Stimulated activated CD4-positive, alpha-beta T cell treated with anti-CD3 and anti-CD28 coated beads, Interleukin-2, amount 100 ng/mL, for 48 hours (primary cell): ENCODE measurements around the gene DOCK11.
"Not testable (repeated sequence)": the region's sequence is repeated elsewhere in the genome, so short reads cannot be mapped to it uniquely, and the experiment has no call there.

Experiments used
- DNase-seq, 2 donors: peaks; one replicate each; pipeline ENCODE4 v3.0.0-alpha.2; 2020

DOCK11 gene

DNA sequence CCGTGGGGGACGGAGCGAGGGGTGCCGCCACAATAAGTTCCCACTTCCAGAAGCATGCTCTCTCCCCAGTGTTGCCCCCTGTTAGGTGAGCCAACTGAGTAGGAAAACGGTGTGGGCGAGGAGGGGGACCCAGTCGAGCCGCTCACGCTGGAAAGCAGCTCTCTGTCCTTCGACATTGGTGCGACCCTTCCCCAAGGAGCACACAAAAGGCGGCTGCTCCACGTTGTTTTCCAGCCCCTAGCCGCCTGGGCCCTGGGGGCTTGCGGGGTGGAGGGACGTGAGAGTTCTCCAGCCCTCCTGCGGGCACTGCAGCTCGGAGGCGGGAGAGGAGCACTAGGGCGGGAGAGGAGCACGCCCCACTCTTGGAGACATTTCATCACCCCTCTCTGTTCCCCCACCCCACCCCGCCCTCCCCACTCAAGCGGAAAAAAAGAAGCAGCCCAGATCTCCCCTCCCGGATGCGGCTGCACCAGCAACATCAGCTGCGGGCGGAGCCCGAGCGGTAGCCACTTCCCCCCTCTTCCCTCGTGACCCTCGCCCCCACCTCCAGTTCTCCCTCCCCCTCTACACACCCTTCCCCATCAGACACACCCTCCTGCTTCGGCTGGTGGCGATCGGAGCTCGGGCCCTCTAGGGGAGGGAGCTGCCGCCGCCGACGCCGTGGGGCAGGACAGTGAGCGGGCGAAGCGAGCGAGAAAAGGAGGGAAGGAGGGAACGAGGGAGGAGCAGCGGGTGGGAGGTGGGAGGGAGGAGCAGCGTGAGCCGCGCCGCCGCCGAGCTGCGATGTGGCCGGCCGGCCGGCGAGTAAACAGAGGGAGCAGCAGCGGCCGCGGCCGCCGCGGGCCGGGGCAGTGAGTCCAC lies at the start of gene DOCK11:
Gene DOCK11 (plus strand): TSS at position 755 of the 861 bp plus-strand sequence. CDS start 157 bp downstream, outside the sequence.
- DNase-seq, result peak; percentile 56 to 57

DNA sequence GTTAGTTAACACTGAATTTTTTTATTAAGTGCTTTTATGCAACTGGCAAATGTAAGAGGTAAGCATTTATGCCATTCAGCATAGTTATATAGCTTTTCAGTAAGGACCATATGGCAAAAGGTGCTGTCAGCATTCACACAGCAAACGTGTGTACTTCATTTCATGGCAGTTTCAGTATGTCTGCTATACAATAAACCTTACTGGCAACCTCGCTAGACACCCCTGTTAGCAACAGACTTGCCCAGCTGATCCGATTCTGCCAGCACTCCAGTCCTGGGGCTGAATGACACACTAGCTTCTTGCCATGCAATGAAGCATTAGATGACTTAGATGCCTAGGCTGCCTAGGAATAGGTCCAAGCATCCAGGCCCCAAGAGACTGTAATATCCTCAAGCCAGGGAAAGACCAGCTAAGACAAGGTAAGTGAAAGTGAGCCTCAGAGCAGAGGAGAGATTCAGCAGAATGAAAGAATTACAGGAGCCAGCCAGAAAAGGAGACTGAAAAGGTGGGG lies 47.3 kb upstream of the DOCK11 start:
- no peak for DNase-seq

DNA sequence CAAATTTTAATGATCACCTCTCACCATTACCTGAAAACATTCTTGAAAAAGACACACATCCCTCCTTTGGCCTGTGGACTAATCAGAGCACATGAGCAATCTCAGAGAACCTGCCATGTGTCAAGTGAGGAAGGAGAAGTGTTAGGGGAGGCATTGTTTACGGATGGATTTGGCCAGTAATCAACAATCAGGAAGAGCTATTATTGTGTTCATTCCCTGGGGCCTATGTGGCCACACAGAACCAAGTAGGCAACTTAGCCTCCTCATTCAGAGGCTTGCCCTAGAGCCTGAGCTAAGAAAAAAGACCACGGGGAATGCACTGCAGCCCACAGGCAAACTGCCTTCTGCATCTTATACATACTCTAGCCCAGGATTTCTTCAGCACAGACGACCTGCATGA lies 40.6 kb upstream of the DOCK11 start:
- DNase-seq, result no peak

DNA sequence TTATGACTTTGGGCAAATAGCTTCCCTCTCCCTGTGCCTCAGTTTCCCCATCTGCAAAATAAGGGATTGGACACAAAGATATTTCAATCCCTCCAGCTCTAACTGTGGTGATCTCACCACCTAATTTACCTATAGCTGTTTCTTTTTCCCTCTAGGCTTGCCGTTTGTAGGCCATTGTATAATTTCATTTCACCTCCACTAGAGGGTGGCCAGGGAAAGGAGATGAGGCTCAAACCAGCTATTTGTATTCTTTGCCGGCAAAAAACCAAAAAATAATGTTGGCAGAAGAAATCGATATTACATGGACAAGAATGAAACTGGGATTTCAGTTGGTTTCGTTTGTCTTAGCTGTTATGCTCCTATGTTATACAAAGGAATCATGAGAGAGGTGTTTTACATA lies 36.1 kb upstream of the DOCK11 start:
- no peak for DNase-seq

DNA sequence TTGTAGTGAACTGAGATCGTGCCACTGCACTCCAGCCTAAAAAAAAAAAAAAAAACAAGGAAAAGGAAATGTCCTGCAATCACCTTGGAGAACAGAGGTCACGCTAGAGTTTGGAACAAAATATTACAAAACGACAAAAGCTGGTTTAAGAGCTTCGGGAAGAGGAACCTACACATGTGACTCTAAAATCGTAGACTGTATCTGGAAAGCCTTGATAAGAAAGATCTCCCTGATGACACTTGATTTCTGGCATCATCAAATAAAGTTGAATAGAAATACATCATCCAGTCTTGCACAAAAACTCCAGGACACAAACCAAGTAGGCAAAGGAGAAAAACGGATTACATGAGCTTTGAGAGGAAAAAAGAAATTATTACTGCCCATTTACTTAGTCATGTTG lies 31.1 kb upstream of the DOCK11 start:
- no peak for DNase-seq

DNA sequence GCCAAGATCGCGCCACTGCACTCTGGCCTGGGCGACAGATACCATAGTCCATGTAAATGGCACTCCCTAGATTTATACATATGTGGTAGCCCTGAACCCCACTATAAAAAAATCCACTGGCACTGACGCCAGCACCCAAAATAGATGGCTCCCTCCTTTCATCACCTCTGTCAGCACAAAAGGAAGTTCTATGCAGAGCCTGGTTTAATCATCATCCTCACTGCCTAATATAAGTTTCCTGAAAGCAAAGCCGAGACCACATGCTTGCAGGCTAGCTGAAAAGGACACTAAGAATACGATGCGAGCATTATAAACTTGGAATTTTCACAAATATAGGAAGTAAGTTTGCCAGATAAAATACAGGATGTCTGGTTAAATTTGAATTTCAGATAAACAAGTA lies 27.5 kb upstream of the DOCK11 start:
- DNase-seq, result no peak

DNA sequence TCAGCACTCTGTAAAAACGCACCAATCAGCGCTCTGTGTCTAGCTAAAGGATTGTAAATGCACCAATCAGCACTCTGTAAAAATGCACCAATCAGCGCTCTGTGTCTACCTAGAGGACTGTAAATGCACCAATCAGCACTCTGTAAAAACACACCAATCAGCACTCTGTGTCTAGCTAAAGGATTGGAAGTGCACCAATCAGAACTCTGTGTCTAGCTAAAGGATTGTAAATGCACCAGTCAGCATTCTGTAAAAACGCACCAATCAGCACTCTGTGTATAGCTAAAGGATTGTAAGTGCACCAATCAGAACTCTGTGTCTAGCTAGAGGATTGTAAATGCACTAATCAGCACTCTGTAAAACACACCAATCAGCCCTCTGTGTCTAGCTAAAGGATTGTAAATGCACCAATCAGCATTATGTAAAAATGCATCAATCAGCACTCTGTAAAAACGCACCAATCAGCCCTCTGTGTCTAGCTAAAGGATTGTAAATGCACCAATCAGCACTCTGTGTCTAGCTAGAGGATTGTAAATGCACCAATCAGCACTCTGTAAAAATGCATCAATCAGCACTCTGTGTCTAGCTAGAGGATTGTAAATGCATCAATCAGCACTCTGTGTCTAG lies 24.8 kb upstream of the DOCK11 start:
- not testable (repeated sequence) for DNase-seq

DNA sequence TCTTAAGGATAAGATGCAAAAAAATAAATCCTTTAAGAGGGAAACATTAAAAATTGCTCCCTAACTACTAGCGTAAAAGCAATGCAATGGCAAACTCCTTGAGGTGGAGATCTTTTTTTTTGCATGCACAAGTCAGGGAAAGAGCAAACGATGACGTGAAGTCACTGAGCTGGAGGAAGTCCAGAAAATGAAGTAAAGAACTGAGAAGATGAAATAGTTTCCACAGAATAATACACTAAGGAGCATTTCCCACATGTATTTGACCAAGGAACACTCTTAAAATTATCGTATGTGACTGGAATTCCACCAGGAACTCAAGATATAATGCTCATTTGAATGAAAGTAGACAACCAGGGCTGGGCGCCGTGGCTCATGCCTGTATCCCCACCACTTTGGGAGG lies 21.0 kb upstream of the DOCK11 start:
- no peak for DNase-seq

DNA sequence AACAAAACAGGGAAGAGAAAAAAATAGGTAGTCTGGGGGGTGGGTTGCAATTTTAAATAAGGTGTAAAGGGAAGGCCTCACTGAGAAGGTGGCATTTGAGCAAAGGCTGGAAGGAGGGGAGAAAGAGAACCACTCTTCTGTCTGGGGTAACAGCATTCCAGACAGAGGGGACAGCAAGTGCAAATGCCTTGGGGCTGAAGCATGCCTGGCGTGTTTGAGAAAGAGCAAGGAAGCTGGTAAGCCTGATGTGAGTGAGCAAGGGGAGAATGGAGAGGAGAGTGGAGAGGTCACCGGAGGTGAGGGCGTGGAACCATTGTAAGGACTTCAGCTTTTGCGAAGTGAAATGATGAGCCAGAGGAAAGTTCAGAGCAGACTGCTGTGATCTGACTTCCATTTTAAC lies 19.7 kb upstream of the DOCK11 start:
- no peak for DNase-seq

DNA sequence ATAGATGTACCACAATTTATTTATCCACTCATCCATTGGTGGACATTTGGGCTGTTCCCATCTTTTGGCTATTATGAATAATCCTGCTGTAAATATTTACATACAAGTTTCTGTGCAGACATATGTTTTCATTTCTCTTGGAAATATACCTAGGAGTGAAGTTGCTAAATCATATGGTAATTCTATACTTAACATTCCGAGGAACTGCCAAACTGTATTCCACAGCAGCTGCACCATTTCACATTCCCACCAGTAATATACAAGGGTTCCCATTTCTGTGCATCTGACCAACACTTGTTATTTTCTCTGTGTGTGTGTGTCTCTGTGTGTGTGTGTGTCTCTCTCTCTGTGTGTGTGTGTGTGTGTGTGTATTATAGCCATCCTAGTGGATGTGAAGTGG lies 15.4 kb upstream of the DOCK11 start:
- DNase-seq, result no peak

DNA sequence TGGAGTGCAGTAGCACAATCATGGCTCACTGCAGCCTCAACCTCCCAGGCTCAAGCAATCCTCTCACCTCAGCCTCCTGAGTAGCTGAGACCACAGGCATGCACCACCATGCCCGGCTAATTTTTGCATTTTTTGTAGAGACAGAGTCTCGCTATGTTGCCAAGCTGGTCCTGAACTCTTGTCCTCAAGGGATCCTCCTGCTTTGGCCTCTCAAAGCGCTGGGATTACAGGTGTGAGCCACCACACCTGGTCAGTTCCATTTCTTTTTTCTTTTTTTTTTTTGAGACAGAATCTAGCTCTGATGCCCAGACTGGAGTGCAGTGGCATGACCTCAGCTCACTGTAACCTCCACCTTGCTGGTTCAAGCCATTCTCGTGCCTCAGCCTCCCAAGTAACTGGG lies 13.2 kb upstream of the DOCK11 start:
- DNase-seq, result not testable (repeated sequence)

DNA sequence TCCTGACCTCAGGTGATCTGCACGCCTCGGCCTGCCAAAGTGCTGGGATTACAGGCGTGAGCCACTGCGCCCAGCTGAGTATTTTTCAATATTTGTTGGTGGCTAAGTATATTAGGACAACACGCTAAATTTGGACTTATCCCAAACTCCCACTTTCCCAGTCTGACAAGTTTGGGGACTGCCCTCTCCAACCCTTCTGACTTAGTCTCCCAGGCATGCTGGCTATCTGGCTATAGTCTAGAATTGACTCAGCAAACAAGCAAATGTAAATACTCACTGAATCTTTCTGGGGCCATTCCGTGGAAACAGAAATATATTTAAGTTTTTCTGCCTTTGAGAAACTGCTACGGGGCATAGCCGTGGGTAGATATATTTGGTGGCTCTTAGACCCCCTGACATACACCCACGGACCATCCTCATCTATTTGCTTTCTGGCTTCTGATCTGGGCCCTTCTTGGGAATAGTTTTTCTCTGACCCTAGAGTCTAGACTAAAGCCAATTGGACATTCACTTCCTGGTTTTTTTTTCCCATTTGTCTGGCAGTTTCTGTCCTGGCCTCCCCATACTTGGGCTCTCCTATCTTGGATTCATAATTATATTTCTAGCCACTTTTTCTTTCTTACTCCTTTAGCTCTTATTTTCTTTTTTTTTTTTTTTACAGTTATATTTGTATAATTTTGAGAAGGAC lies 11.3 kb upstream of the DOCK11 start:
- no peak for DNase-seq

DNA sequence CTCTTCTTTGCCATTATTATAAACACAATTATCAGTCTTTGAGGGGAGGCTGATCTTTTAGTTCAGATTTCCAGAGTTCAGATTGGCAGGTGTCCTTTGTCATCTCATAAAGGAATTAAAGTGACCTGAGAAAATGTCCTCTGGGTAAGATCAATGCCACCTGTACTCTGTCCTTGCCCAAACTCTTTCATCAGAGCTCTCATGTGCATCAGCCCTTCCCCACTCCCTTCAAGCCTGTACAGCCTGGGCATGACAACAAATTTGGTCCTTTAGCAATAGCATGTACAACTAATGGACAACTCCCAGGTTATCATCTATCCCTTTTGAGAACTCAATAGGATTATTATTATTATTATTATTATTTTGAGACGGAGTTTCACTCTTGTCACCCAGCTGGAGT lies 8.9 kb upstream of the DOCK11 start:
- not testable (repeated sequence) for DNase-seq

DNA sequence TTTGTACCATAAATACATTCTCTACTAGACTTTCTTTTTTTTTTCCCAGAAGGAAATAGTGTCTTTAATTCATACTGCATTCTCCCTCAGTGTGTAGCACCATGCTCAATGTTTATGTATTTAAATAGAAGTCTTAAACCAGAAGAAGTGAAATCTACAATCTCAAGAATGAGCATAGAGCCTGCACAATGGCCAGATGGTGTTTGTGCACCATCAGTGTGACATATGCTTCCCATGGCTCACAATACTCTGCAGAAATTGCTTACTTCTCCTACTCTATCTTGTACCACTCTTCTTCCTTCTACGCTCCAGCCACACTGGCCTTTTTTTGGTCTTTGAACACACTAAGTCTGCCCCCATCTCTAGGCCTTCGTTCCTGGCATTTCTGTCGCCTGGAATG lies 2.6 kb upstream of the DOCK11 start:
- no peak for DNase-seq

DNA sequence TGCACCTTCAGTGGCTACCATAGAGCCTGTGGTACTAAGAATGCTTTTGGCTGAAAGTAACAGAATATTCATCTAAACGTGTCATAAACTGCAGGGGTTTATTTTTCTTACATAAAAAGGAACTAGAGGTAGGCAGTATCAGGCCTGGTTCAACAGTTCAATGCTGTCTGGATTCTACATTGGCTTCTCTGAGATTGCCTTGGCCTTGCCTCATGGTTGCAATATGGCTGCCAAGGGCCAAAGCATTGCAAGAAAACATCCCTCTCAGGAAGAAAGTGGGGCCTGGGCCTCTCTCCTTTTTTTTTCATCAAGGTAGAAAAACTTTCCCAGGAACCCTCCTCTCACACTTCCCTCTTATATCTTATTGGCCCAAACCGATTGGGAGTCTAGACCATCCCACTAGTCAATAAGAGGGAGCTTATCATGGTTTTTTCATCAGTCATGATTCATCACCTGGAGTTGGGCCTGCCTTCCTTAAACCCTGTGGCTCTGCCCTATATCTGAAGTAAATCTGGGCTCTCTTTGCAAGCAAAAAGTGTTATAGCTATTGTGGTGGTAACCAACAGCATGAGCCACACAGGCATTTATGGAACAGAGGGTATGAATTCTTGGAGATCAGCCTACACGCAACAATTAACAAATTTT lies 1.8 kb upstream of the DOCK11 start:
- DNase-seq, result no peak

DNA sequence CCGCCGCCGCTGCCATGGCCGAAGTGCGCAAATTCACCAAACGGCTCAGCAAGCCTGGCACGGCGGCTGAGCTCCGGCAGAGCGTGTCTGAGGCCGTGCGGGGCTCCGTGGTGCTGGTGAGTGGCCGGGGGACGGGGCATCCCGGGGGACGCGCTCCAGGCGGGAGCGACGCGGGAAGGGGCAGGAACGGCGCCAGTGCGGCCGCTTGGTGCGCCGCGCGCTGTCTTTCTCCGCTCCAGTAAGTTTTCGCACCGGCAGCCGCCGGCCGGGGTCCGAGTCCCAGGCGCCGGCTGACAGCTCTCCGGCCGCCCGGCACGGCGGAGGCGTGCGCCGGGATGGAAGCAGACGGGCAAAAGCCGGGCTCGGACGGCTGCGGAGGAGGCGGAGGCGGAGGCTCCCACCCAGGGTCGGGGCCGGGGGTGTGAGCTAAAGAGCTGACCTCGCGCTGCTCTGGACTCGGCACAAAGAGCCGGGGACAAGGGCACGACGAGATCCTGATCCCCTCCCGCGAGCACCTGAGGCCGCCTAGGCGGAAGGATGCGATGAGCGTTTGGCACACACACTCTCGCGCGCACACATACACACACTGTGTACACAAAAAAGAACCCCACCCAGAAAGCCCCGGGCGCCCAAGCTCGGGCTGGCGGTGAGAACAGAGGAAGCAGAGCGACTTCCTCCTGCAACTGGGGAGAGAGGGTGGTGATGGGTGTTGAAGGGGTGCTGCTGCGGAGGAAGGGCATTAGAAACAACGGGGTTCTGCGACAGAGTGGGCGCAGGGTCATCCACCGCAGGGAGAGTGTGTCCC lies 545 bp downstream of the DOCK11 start:
- DNase-seq, result peak; percentile 44 to 47

DNA sequence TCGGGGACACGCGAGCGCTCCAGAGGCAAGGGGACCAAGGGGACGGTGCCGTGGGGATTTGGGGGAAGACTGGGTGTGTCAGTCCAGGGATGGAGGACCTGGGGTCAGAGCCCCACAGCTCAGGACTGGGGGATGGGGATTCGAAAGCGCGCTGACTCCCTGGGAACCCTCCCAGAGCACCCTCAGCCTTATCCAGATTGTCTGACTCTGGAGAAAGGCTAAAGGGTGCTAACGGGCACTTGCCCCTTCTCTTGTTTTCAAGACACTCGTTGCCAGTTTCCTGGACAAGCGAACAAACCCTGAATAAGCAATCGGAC lies 1.1 kb downstream of the DOCK11 start:
- no peak for DNase-seq

DNA sequence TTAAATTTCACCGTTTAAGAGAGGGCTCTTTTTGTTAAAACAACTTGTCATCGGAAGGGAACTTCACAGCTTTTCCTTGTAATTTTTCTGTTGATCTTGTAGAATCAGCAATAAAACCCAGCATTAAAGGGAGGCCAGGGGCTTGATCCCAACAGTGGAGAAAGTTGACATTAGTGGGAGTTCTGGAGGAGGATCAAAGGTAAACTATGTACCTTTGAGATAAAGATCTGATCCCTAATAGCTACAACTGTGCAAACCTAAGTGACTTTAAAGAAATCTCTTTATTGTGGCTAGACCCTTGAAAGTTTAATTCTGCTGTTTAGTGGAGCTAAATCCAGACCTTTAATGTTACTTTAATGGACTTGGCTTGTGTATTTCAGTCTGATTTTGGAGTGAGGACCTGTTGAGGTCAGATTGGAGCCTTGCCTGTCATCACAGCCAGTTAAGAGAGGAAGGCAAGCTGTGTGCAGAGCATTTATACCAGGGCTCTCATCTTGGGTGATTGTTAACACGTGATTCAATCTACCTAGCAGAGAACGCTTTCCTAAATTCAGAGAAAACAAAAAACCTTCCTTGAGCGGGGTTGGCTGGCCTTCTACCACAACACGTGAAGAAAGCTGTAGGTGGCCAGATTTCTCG lies 1.7 kb downstream of the DOCK11 start:
- DNase-seq, result no peak

DNA sequence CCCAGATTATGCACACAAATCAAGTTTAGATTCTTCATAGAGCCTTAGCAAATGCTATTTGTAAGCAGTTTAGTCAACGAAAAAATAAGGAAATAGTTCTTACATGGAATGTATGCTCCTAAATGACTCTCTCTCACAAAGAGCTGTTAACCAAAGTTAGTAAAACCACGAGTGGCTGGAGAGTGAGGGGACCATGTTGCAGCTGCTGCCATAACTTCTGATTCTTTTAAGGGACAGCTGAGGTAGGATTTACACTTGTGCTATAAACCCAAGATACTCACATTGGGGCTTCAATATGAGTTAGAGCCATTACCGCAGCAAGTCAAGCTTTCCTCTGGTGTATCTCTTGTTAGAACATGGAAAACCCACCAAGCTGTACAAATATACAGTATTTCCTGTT lies 2.7 kb downstream of the DOCK11 start:
- no peak for DNase-seq

DNA sequence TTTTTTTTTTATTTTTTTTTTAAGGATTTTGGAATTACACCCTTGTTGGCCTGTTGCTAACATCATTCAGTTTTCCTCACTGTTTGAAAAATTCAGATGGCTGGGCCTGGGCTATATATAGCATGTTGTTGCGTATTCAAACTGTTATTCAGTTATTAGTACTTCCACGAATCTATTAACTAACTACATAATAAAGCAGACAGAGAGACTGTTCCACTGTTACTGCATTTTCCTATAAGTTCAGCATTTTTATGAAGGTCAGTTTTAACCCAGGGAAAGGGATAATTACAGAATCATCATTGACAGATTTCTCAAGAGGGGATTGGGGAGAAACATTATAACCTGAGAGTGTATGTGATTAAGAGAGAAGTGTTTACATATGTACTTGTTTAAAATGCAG lies 3.1 kb downstream of the DOCK11 start:
- no peak for DNase-seq

DNA sequence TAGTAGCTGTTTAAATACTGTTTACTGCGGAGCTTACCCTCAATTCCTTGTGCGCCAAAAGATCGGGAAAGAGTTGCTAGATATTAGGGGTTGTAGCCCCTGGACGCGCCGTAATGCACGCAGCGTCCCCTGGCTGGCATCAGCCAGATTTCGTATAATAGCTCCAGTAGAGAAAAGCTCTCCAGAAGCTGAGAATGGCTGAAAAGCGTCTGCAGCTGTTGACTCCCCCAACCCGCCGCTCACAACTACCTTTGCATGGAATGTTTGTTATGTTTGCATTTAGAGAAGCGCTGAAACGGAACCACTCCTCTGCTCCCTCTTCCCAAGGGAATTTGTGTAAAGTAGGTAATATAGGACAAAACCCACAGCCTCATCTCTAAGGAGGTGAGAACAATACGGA lies 3.7 kb downstream of the DOCK11 start:
- DNase-seq, result no peak
